ENCODE data around the gene SOCS3. TPM values are rescaled to one million over a fixed set of nuclear protein-coding genes. Genes with fewer than 3 reads are reported as not detected.

Gene SOCS3
- 40.2 and 61.6 TPM in 2 replicates for total RNA-seq

GRCh38 chr17:78359997-78360370 is at the start of gene SOCS3:
Gene SOCS3, minus strand, starts transcription at chr17:78360077. Its CDS starts 982 bp downstream, at chr17:78359095.

GRCh38 chr17:78378225-78379130 is 18.6 kb upstream of the SOCS3 start, which contains the start of gene PGS1:
Gene PGS1, plus strand, starts transcription at chr17:78378649. Its CDS starts 17 bp downstream, at chr17:78378666.

Other genes starting within 250 kb of the SOCS3 start
- gene TMC6, start 231.3 kb downstream of the SOCS3 start, total RNA-seq: 18.4 and 33.7 TPM in 2 replicates
- under 0.01 TPM in 1 of 2 replicates, not detected in the other for gene TMC8, start 229.3 kb downstream of the SOCS3 start, total RNA-seq
- not detected in 2 replicates for gene C17orf99, start 213.7 kb downstream of the SOCS3 start, total RNA-seq
- 59.3 and 93.6 TPM in 2 replicates for gene SYNGR2, start 191.5 kb downstream of the SOCS3 start, total RNA-seq
- 23.7 and 256 TPM in 2 replicates for gene TK1, start 173.0 kb downstream of the SOCS3 start, total RNA-seq
- gene AFMID, start 172.7 kb downstream of the SOCS3 start, total RNA-seq: 25.7 and 34.5 TPM in 2 replicates
- 12.2 and 122 TPM in 2 replicates for gene BIRC5, start 145.8 kb downstream of the SOCS3 start, total RNA-seq
- gene TMEM235, start 128.4 kb downstream of the SOCS3 start, total RNA-seq: not detected in 2 replicates
- 31.6 and 53.2 TPM in 2 replicates for gene PGS1, start 18.6 kb upstream of the SOCS3 start, total RNA-seq
- under 0.01 and 0.16 TPM in 2 replicates for gene DNAH17, start 217.3 kb upstream of the SOCS3 start, total RNA-seq

Measured in mesangial cell (primary cell).